K562 (cell line): ENCODE measurements around the gene ZNF646. TPM values are rescaled to one million over a fixed set of nuclear protein-coding genes. Genes with fewer than 3 reads are reported as not detected.

Experiments used
- BCL6 ChIP-seq: fragments of 250-450 bp; sonication (Bioruptor Pico); IDR thresholded peaks from 2 replicates; pipeline ENCODE4 v1.4.0; 2020
- FOXA1 ChIP-seq: fragments of 450-650 bp; IDR thresholded peaks from 2 replicates; pipeline ENCODE4 v1.6.1; 2016; ENCODE audit warnings: mild to moderate bottlenecking, borderline replicate concordance
- FOXJ3 ChIP-seq: sonication (generic); formaldehyde crosslinking; IDR thresholded peaks from 2 replicates; pipeline ENCODE4 v1.4.0; 2020; ENCODE audit warnings: mild to moderate bottlenecking, missing genetic modification reagents
- MBD2 ChIP-seq: sonication (generic); IDR thresholded peaks from 2 replicates; pipeline ENCODE4 v1.6.1; 2016; ENCODE audit warnings: low read depth, borderline replicate concordance
- MCM7 ChIP-seq, 2 experiments: fragments of 450-650 bp; IDR thresholded peaks; 2 replicates each; pipeline ENCODE4 v1.6.1; 2016 to 2018
- PCBP2 ChIP-seq: fragments of 200-400 bp; formaldehyde crosslinking; IDR thresholded peaks from 2 replicates; pipeline ENCODE4 v1.6.1; 2018; ENCODE audit warnings: low read length, low read depth, mild to moderate bottlenecking, moderate library complexity; ENCODE audit not compliant: poor library complexity, severe bottlenecking
- PHB ChIP-seq: fragments of 250-450 bp; sonication (Bioruptor Pico); IDR thresholded peaks from 2 replicates; pipeline ENCODE4 v1.5.0; 2021
- POLR2G ChIP-seq: fragments of 200-400 bp; formaldehyde crosslinking; IDR thresholded peaks from 2 replicates; pipeline ENCODE4 v1.6.1; 2017; ENCODE audit warnings: low read depth, mild to moderate bottlenecking, antibody characterized with exemption, low read length, moderate library complexity
- RBM14 ChIP-seq: fragments of 200-400 bp; formaldehyde crosslinking; IDR thresholded peaks from 2 replicates; pipeline ENCODE4 v1.6.1; 2018; ENCODE audit warnings: low read depth, mild to moderate bottlenecking, low read length, moderate library complexity, borderline replicate concordance; ENCODE audit not compliant: insufficient read depth
- SAP30 ChIP-seq: fragments of 200-600 bp; sonication (generic); IDR thresholded peaks from 2 replicates; pipeline ENCODE4 v1.6.1; 2012; ENCODE audit warnings: borderline replicate concordance, low read depth, mild to moderate bottlenecking, moderate library complexity, low read length, control low read depth, inconsistent platforms; ENCODE audit not compliant: insufficient read depth, poor library complexity, severe bottlenecking
- SIX5 ChIP-seq, 2 experiments: IDR thresholded peaks; 2 replicates each; pipeline ENCODE4 v1.6.1; 2011; ENCODE audit warnings: low read length in 2 of 2, borderline replicate concordance in 1 of 2, low read depth in 1 of 2, mild to moderate bottlenecking in 1 of 2, moderate library complexity in 1 of 2; ENCODE audit not compliant: insufficient read depth in 1 of 2
- SMARCA4 ChIP-seq: fragments of 450-650 bp; IDR thresholded peaks from 2 replicates; pipeline ENCODE4 v1.6.1; 2016
- ZNF212 ChIP-seq: fragments of 450-650 bp; formaldehyde crosslinking; IDR thresholded peaks from 2 replicates; pipeline ENCODE4 v1.4.0; 2020; ENCODE audit warnings: mild to moderate bottlenecking
- ZNF668 ChIP-seq: fragments of 250-450 bp; sonication (Bioruptor Pico); IDR thresholded peaks from 2 replicates; pipeline ENCODE4 v1.8.0; 2022; ENCODE audit warnings: mild to moderate bottlenecking, inconsistent platforms
- ZNF780A ChIP-seq: fragments of 250-450 bp; sonication (Bioruptor Pico); IDR thresholded peaks from 2 replicates; pipeline ENCODE4 v1.5.0; 2021; ENCODE audit warnings: mild to moderate bottlenecking
- polyA plus RNA-seq, 8 experiments: library from polyadenylated mRNA; depleted of rRNA in 4 of 8; stranded (reverse) in 5 of 8; unstranded in 3 of 8; fragments of >200 nt; fragmentation: Nextera tagmentation in 2 of 8; fragmentation: Illumina TruSeq in 1 of 8; extraction: Ambion mirVana in 2 of 8; extraction: Trizol in 1 of 8; gene quantifications; 2 replicates each; pipeline versions ENCODE4 v1.2.1 to v1.2.3, GENCODE V29; 2011 to 2014; ENCODE audit warnings: inconsistent platforms in 1 of 8, missing spikeins in 1 of 8
- total RNA-seq, 7 experiments: library from RNA; depleted of rRNA in 6 of 7; stranded (reverse); fragments of >200 nt in 6 of 7; fragmentation: Illumina TruSeq in 2 of 7; extraction: Trizol in 2 of 7; gene quantifications; 2 replicates each; pipeline versions ENCODE4 v1.2.1 to v1.2.3, GENCODE V29; 2011 to 2021; ENCODE audit warnings: low replicate concordance in 1 of 7
- TF ChIP-seq, protein P1 (sequence below): sonication (generic); formaldehyde crosslinking; IDR thresholded peaks from 2 replicates; pipeline ENCODE4 v1.8.0; 2022; ENCODE audit warnings: mild to moderate bottlenecking, low read depth, missing genetic modification reagents
- TF ChIP-seq, protein P2 (sequence below): fragments of 250-450 bp; sonication (Bioruptor Pico); IDR thresholded peaks from 2 replicates; pipeline ENCODE4 v1.8.0; 2021; ENCODE audit warnings: mild to moderate bottlenecking, moderate library complexity
- TF ChIP-seq, protein P3 (sequence below): IDR thresholded peaks from 2 replicates; pipeline ENCODE4 v1.6.1; 2016; ENCODE audit warnings: missing genetic modification characterization, missing compliant biosample characterization
- TF ChIP-seq, protein P4 (sequence below), 2 experiments: fragments of 450-650 bp; conservative IDR thresholded peaks; 2 replicates each; pipeline ENCODE4 v1.6.1; 2017; ENCODE audit warnings: mild to moderate bottlenecking in 2 of 2, moderate library complexity in 2 of 2
- TF ChIP-seq, protein P5 (sequence below): fragments of 450-650 bp; IDR thresholded peaks from 2 replicates; pipeline ENCODE4 v1.6.1; 2016; ENCODE audit warnings: borderline replicate concordance

Gene ZNF646
- total and polyA plus RNA-seq, 9 of the 15 experiments (the other 6 are each of a cell fraction or from before 2014, with no cell fraction given) = 0.08 to 20.6 (median 8.0) TPM

DNA sequence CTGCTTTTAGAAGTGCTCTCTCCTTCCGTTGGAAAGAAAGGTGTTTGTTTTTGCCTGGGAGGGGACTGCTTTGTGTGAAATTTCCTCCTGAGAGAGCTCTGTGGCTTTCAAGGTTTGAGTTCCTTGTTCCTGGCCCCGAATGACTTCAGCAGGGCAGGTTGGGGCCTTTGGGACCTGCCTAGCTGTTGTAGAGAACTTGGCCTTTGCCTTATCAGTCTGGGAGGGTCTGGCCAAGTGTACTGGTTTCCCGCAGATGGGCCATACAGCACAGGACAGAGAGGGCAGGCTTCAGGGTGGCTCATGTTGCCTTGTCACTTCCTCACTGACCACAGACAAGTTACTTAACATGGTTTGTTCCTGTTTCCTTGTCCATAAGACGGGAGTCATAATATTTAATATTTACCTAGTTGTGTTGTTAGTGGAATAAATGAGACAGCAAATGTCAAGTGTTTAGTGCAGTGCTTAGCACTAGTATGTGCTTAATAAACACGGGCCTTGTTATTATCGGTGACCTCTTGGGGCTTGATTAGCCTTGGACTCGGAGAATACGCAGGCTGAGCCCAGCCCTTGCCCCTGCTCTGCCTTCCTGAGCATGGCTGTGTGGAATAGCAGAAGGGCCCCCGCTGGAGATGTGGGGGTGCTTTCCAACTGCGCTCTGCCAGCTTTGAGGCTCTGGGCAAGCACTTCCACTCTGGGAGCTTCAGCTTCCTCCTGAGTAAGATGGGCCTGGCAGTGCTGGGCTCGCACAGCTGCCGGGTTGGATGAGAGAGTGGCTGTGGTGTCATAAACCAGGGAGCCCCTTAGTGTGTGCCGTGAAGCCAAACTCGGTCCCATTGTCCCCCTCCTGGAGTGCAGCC lies 54.7 kb downstream of the ZNF646 start (continued):
- no peak for TF ChIP-seq ZNF668 (CRISPR knock-in tag)
- no peak for TF ChIP-seq FOXA1
- no peak for TF ChIP-seq MBD2
- TF ChIP-seq MCM7 (IDR thresholded peaks at IDR 0.05) = no peak
- TF ChIP-seq, protein P1, sequence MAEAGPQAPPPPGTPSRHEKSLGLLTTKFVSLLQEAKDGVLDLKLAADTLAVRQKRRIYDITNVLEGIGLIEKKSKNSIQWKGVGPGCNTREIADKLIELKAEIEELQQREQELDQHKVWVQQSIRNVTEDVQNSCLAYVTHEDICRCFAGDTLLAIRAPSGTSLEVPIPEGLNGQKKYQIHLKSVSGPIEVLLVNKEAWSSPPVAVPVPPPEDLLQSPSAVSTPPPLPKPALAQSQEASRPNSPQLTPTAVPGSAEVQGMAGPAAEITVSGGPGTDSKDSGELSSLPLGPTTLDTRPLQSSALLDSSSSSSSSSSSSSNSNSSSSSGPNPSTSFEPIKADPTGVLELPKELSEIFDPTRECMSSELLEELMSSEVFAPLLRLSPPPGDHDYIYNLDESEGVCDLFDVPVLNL = no peak
- TF ChIP-seq POLR2G = no peak; the same call in 1 of the 2 replicates
- no peak for TF ChIP-seq SAP30
- TF ChIP-seq, protein P2, sequence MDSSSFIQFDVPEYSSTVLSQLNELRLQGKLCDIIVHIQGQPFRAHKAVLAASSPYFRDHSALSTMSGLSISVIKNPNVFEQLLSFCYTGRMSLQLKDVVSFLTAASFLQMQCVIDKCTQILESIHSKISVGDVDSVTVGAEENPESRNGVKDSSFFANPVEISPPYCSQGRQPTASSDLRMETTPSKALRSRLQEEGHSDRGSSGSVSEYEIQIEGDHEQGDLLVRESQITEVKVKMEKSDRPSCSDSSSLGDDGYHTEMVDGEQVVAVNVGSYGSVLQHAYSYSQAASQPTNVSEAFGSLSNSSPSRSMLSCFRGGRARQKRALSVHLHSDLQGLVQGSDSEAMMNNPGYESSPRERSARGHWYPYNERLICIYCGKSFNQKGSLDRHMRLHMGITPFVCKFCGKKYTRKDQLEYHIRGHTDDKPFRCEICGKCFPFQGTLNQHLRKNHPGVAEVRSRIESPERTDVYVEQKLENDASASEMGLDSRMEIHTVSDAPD (CRISPR knock-in tag) = no peak
- TF ChIP-seq, protein P3, sequence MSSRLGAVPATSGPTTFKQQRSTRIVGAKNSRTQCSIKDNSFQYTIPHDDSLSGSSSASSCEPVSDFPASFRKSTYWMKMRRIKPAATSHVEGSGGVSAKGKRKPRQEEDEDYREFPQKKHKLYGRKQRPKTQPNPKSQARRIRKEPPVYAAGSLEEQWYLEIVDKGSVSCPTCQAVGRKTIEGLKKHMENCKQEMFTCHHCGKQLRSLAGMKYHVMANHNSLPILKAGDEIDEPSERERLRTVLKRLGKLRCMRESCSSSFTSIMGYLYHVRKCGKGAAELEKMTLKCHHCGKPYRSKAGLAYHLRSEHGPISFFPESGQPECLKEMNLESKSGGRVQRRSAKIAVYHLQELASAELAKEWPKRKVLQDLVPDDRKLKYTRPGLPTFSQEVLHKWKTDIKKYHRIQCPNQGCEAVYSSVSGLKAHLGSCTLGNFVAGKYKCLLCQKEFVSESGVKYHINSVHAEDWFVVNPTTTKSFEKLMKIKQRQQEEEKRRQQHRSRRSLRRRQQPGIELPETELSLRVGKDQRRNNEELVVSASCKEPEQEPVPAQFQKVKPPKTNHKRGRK = no peak
- TF ChIP-seq ZNF212 (CRISPR knock-in tag) = no peak
- no peak for TF ChIP-seq PHB (CRISPR knock-in tag)
- TF ChIP-seq, protein P4, sequence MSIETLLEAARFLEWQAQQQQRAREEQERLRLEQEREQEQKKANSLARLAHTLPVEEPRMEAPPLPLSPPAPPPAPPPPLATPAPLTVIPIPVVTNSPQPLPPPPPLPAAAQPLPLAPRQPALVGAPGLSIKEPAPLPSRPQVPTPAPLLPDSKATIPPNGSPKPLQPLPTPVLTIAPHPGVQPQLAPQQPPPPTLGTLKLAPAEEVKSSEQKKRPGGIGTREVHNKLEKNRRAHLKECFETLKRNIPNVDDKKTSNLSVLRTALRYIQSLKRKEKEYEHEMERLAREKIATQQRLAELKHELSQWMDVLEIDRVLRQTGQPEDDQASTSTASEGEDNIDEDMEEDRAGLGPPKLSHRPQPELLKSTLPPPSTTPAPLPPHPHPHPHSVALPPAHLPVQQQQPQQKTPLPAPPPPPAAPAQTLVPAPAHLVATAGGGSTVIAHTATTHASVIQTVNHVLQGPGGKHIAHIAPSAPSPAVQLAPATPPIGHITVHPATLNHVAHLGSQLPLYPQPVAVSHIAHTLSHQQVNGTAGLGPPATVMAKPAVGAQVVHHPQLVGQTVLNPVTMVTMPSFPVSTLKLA (conservative IDR thresholded peaks at IDR 0.05) = peak in 1 of 2 experiments; percentile 46; a peak in 1 of 4 replicates
- TF ChIP-seq FOXJ3 (CRISPR knock-in tag) = no peak
- TF ChIP-seq RBM14 = no peak
- TF ChIP-seq SIX5 (IDR thresholded peaks at IDR 0.05; ENCODE audit: borderline replicate concordance in 1 of 2, insufficient read depth in 1 of 2, low read depth in 1 of 2, low read length in 2 of 2) = no peak
- no peak for TF ChIP-seq BCL6
- no peak for TF ChIP-seq PCBP2
- TF ChIP-seq ZNF780A (CRISPR knock-in tag) = no peak
- TF ChIP-seq SMARCA4 = peak; percentile 58
- TF ChIP-seq, protein P5, sequence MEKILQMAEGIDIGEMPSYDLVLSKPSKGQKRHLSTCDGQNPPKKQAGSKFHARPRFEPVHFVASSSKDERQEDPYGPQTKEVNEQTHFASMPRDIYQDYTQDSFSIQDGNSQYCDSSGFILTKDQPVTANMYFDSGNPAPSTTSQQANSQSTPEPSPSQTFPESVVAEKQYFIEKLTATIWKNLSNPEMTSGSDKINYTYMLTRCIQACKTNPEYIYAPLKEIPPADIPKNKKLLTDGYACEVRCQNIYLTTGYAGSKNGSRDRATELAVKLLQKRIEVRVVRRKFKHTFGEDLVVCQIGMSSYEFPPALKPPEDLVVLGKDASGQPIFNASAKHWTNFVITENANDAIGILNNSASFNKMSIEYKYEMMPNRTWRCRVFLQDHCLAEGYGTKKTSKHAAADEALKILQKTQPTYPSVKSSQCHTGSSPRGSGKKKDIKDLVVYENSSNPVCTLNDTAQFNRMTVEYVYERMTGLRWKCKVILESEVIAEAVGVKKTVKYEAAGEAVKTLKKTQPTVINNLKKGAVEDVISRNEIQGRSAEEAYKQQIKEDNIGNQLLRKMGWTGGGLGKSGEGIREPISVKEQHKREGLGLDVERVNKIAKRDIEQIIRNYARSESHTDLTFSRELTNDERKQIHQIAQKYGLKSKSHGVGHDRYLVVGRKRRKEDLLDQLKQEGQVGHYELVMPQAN = no peak
